Endodermal cell (in vitro differentiated cells): Measurements from ENCODE around the gene CHST11. TPM values are rescaled to one million over a fixed set of nuclear protein-coding genes. Genes with fewer than 3 reads are reported as not detected.

Source experiments
- DNase-seq: peaks from one replicate; pipeline ENCODE4 v3.0.0-alpha.2; 2017
- H3K27ac ChIP-seq: 2 replicates; pipeline ENCODE4 v1.5.1; 2013; ENCODE audit warnings: mild to moderate bottlenecking, low read depth, low read length, moderate library complexity
- H3K27me3 ChIP-seq: 2 replicates; pipeline ENCODE4 v1.6.1; 2013; ENCODE audit warnings: mild to moderate bottlenecking, low read length, moderate library complexity; ENCODE audit not compliant: insufficient read depth, control insufficient read depth, poor library complexity, severe bottlenecking
- H3K36me3 ChIP-seq: 2 replicates; pipeline ENCODE4 v1.7.0; 2013; ENCODE audit warnings: mild to moderate bottlenecking, low read length, moderate library complexity; ENCODE audit not compliant: control insufficient read depth, insufficient read depth
- H3K4me1 ChIP-seq: one replicate; pipeline ENCODE4 v1.7.0; 2013; ENCODE audit warnings: low read length; ENCODE audit not compliant: control insufficient read depth, insufficient read depth
- H3K4me3 ChIP-seq: 2 replicates; pipeline ENCODE4 v1.5.1; 2013; ENCODE audit warnings: mild to moderate bottlenecking, low read length, moderate library complexity
- H3K9ac ChIP-seq: 2 replicates; pipeline ENCODE4 v1.6.1; 2013; ENCODE audit warnings: mild to moderate bottlenecking, low read length, moderate library complexity; ENCODE audit not compliant: poor library complexity, severe bottlenecking; ENCODE audit errors: extremely low read depth
- H3K9me3 ChIP-seq: 2 replicates; pipeline ENCODE4 v1.6.1; 2013; ENCODE audit warnings: mild to moderate bottlenecking, low read length, moderate library complexity; ENCODE audit not compliant: control insufficient read depth
- H3K27ac Mint-ChIP-seq: 2 replicates; pipeline ENCODE4 v1.8.0; 2020; ENCODE audit warnings: mixed read lengths
- H3K27me3 Mint-ChIP-seq: 2 replicates; pipeline ENCODE4 v1.8.0; 2021; ENCODE audit warnings: mild to moderate bottlenecking, mixed read lengths; ENCODE audit not compliant: insufficient read depth
- H3K36me3 Mint-ChIP-seq: 2 replicates; pipeline ENCODE4 v1.8.0; 2020; ENCODE audit warnings: low read depth, mixed read lengths
- H3K4me1 Mint-ChIP-seq: 2 replicates; pipeline ENCODE4 v1.8.0; 2020; ENCODE audit warnings: mixed read lengths
- H3K4me3 Mint-ChIP-seq: 2 replicates; pipeline ENCODE4 v1.8.0; 2020; ENCODE audit warnings: mild to moderate bottlenecking, moderate library complexity, mixed read lengths
- H3K9me3 Mint-ChIP-seq: 2 replicates; pipeline ENCODE4 v1.8.0; 2020; ENCODE audit warnings: mild to moderate bottlenecking, mixed read lengths
- WGBS, 2 experiments: methylation state at CpG; one replicate each; pipeline versions ENCODE4 v1.1.5 to v1.1.7; 2013; ENCODE audit warnings: missing lambda C conversion rate in 2 of 2, mixed read lengths in 1 of 2; ENCODE audit not compliant: insufficient coverage in 1 of 2, insufficient read length in 1 of 2; 5-methylcytosine and 5-hydroxymethylcytosine counted together
- total RNA-seq, 2 donors: library from RNA; stranded (reverse); fragmentation: NEBNext Ultra II Directional in 1 of 2; extraction: Animal tissue kit (Norgen Biotek cat#: 25700) in 1 of 2; gene quantifications; 2 replicates in 1 of 2; 3 replicates in 1 of 2; pipeline ENCODE4 v1.2.1, GENCODE V29; 2021
- TF ChIP-seq, protein P1 (sequence below): fragments of 200-600 bp; sonication (generic); conservative IDR thresholded peaks from 2 replicates; pipeline ENCODE4 v1.5.0; 2021; ENCODE audit warnings: antibody characterized with exemption, mild to moderate bottlenecking

CHST11 gene
- total RNA-seq, 2 donors from 2014 or later: 30.7 to 36.2 TPM

DNA sequence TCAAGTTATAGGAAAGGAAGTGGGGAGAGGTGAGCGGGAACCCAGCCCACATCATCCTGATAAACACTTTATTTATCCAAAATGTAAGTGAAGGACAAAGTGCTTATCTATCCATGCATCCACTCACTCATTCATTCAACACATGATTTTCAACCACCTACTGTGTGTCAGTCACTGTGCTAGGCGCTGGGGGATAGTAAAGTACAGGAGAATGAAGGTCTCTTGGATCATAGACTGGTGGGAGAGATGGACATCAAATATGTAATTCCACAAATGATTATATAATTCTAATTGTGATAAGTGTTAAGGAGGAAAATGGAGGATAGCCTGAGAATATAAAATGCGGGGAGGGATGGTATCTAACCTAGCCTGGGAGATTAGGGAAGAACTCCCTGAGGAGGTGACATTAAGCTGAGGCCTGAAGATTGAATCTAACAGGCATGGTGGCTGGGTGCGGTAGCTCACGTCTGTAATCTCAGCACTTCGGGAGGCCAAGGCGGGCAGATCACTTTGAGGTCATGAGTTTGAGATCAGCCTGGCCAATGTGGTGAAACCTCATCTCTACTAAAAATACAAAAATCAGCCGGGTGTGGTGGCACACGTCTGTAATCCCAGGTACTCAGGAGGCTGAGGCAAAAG, 41.3 kb upstream of the CHST11 start:
- TF ChIP-seq, protein P1, sequence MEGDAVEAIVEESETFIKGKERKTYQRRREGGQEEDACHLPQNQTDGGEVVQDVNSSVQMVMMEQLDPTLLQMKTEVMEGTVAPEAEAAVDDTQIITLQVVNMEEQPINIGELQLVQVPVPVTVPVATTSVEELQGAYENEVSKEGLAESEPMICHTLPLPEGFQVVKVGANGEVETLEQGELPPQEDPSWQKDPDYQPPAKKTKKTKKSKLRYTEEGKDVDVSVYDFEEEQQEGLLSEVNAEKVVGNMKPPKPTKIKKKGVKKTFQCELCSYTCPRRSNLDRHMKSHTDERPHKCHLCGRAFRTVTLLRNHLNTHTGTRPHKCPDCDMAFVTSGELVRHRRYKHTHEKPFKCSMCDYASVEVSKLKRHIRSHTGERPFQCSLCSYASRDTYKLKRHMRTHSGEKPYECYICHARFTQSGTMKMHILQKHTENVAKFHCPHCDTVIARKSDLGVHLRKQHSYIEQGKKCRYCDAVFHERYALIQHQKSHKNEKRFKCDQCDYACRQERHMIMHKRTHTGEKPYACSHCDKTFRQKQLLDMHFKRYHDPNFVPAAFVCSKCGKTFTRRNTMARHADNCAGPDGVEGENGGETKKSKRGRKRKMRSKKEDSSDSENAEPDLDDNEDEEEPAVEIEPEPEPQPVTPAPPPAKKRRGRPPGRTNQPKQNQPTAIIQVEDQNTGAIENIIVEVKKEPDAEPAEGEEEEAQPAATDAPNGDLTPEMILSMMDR: no peak
- Histone ChIP-seq H3K27me3 (no peaks in the 10 kb centered on the region), H3K27ac (peak overlapping the region; percentile 21), H3K4me1 (peaks cover 7% of the 10 kb centered on the region), H3K9ac (peak overlapping the region; percentile 15), H3K36me3 (no peaks in the 10 kb centered on the region), H3K9me3 (peaks cover under 1% of the 10 kb centered on the region), H3K4me3 (no peak overlapping the region)
- no peak overlapping the region for H3K27ac Mint-ChIP-seq
- no peaks in the 10 kb centered on the region for H3K36me3 Mint-ChIP-seq
- peaks cover 11% of the 10 kb centered on the region for H3K27me3 Mint-ChIP-seq
- H3K4me1 Mint-ChIP-seq: peaks cover 20% of the 10 kb centered on the region
- WGBS, 2 experiments: 75 to 76% methylated on average over 5 to 8 of the region's 9 CpGs
- H3K9me3 Mint-ChIP-seq: no peaks in the 10 kb centered on the region
- peak; percentile 71 for DNase-seq
- no peak overlapping the region for H3K4me3 Mint-ChIP-seq

DNA sequence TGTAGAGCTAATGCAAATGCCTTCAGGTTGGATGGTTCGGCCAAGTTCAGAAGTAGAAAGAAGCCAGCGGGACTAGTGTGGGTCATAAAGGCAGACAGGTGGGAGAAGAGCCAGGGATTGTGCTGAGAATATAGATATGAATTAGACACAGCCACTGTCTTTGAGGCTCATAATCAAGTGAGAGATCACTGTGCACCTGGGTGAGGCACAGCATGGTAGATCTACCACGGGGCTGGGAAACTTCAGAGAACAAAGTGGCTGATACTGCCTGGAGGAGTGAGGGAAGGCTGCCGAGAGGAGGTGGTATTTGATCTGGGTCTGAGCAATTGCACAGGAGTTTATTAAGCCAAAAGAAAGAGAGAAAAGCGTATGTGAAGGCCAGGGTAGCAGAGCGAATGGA, 40.6 kb upstream of the CHST11 start:
- peaks cover 20% of the 10 kb centered on the region for H3K4me1 Mint-ChIP-seq
- DNase-seq: peak; percentile 60
- H3K27ac ChIP-seq: no peak overlapping the region
- peaks cover 2% of the 10 kb centered on the region for H3K9me3 ChIP-seq
- no peak overlapping the region for H3K9ac ChIP-seq
- TF ChIP-seq, protein P1: no peak
- H3K27me3 ChIP-seq: no peaks in the 10 kb centered on the region
- H3K9me3 Mint-ChIP-seq: no peaks in the 10 kb centered on the region
- 80 to 84% methylated on average over 6 of the region's 6 CpGs for WGBS, 2 experiments
- no peak overlapping the region for H3K4me3 Mint-ChIP-seq
- H3K4me3 ChIP-seq: no peak overlapping the region
- peaks cover 11% of the 10 kb centered on the region for H3K27me3 Mint-ChIP-seq
- no peaks in the 10 kb centered on the region for H3K36me3 Mint-ChIP-seq
- H3K36me3 ChIP-seq: no peaks in the 10 kb centered on the region
- H3K4me1 ChIP-seq: peaks cover 7% of the 10 kb centered on the region
- no peak overlapping the region for H3K27ac Mint-ChIP-seq

DNA sequence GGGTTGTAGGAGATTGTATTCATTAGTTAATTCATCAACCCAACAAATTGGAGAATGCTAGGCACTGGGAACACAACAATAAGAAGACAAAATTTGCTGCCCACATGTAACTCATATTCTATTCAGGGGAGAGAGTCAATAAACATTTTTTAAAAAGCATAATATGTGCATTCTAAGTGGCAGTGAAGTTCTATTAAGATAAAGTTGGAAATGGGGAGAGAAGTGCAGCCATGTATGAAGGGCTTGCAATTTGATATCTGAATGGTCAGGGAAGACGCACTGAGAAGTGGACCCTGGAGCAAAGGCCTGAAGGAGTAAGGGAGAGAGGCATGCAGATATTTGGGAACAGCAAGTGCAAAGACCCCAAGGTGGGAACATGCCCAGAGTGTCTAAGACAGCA, 40.2 kb upstream of the CHST11 start:
- peaks cover 19% of the 10 kb centered on the region for H3K4me1 Mint-ChIP-seq
- WGBS, 2 experiments: 41 to 63% methylated on average over 1 of the region's 1 CpG
- H3K36me3 Mint-ChIP-seq: no peaks in the 10 kb centered on the region
- peaks cover 10% of the 10 kb centered on the region for H3K27me3 Mint-ChIP-seq
- H3K9me3 ChIP-seq: peaks cover 6% of the 10 kb centered on the region
- DNase-seq: no peak
- no peak overlapping the region for H3K27ac ChIP-seq
- no peak overlapping the region for H3K4me3 ChIP-seq
- TF ChIP-seq, protein P1: no peak
- no peak overlapping the region for H3K27ac Mint-ChIP-seq
- no peak overlapping the region for H3K4me3 Mint-ChIP-seq
- peaks cover 7% of the 10 kb centered on the region for H3K4me1 ChIP-seq
- no peak overlapping the region for H3K9ac ChIP-seq
- no peaks in the 10 kb centered on the region for H3K36me3 ChIP-seq
- no peaks in the 10 kb centered on the region for H3K27me3 ChIP-seq
- no peaks in the 10 kb centered on the region for H3K9me3 Mint-ChIP-seq
